SH-SY5Y (cell line): ENCODE measurements around the gene SLC25A6.

Source experiments
- GATA2 ChIP-seq: IDR thresholded peaks from 2 replicates; pipeline ENCODE4 v1.6.1; 2011; ENCODE audit warnings: mild to moderate bottlenecking, low read depth, low read length
- GATA3 ChIP-seq: IDR thresholded peaks from 2 replicates; pipeline ENCODE4 v1.6.1; 2011; ENCODE audit warnings: low read depth, mild to moderate bottlenecking, low read length, moderate library complexity

DNA sequence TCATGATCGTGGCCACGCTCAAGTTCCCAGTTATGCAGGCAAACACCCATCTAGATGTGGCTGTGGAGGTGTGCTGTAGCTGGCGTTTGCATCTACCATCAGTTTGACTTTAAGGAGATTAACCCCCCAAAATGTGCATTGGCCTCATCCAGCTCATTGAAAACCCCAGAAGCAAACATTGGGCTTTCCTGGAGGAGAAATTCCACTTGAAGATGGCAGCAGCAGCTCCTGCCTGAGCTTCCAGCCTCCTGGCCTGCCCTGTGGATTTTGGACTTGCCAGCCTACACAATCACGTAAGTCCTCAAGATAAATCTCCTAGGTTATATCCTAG is 30.2 kb upstream of the SLC25A6 start:
- TF ChIP-seq GATA2 (no peak), GATA3 (no peak)
